GM19351 (cell line): ENCODE measurements around the gene BBOX1.
"Not testable (repeated sequence)": the region's sequence is repeated elsewhere in the genome, so short reads cannot be mapped to it uniquely, and the experiment has no call there.

Source experiments
- ATAC-seq: cut with Tn5 transposase; IDR thresholded peaks from one replicate; pipeline ENCODE4 v1.9.1; 2021; ENCODE audit warnings: mild to moderate bottlenecking, moderate library complexity; ENCODE audit not compliant: unreplicated experiment

BBOX1 gene

GRCh38 chr11:27081056-27081455 is 40.4 kb downstream of the BBOX1 start:
- ATAC-seq: no peak

- ATAC-seq: no peak
Measured at GRCh38 chr11:27083241-27083640, 42.6 kb downstream of the BBOX1 start.

GRCh38 chr11:27083782-27084181 is 43.2 kb downstream of the BBOX1 start:
- ATAC-seq: no peak

GRCh38 chr11:27084518-27084917 is 43.9 kb downstream of the BBOX1 start:
- no peak for ATAC-seq

- ATAC-seq: no peak
Measured at GRCh38 chr11:27085111-27085510, 44.5 kb downstream of the BBOX1 start.

GRCh38 chr11:27085605-27086004 is 45.0 kb downstream of the BBOX1 start:
- no peak for ATAC-seq

- no peak for ATAC-seq
Measured at GRCh38 chr11:27087432-27087831, 46.8 kb downstream of the BBOX1 start.

- ATAC-seq: no peak
Measured at GRCh38 chr11:27088353-27088752, 47.7 kb downstream of the BBOX1 start.

- ATAC-seq: no peak
Measured at GRCh38 chr11:27089746-27090145, 49.1 kb downstream of the BBOX1 start.

GRCh38 chr11:27090357-27090948 is 49.8 kb downstream of the BBOX1 start:
- ATAC-seq: not testable (repeated sequence)

- ATAC-seq: no peak
Measured at GRCh38 chr11:27094120-27094519, 53.5 kb downstream of the BBOX1 start.

GRCh38 chr11:27095059-27095458 is 54.4 kb downstream of the BBOX1 start:
- no peak for ATAC-seq

- ATAC-seq: no peak
Measured at GRCh38 chr11:27095887-27096286, 55.3 kb downstream of the BBOX1 start.

- no peak for ATAC-seq
Measured at GRCh38 chr11:27097551-27097950, 56.9 kb downstream of the BBOX1 start.

- no peak for ATAC-seq
Measured at GRCh38 chr11:27100534-27100933, 59.9 kb downstream of the BBOX1 start.

- ATAC-seq: no peak
Measured at GRCh38 chr11:27107548-27107947, 66.9 kb downstream of the BBOX1 start.

GRCh38 chr11:27108809-27109208 is 68.2 kb downstream of the BBOX1 start:
- no peak for ATAC-seq

- no peak for ATAC-seq
Measured at GRCh38 chr11:27111896-27112295, 71.3 kb downstream of the BBOX1 start.

- ATAC-seq: no peak
Measured at GRCh38 chr11:27112946-27113345, 72.3 kb downstream of the BBOX1 start.

GRCh38 chr11:27115051-27115650 is 74.5 kb downstream of the BBOX1 start:
- ATAC-seq: no peak

- ATAC-seq: no peak
Measured at GRCh38 chr11:27116684-27117083, 76.1 kb downstream of the BBOX1 start.

- no peak for ATAC-seq
Measured at GRCh38 chr11:27118371-27118770, 77.8 kb downstream of the BBOX1 start.

- no peak for ATAC-seq
Measured at GRCh38 chr11:27118949-27119348, 78.3 kb downstream of the BBOX1 start.
